HG03097 (cell line): Measurements from ENCODE around the gene CYP27B1.
"Not testable (repeated sequence)": the region's sequence is repeated elsewhere in the genome, so short reads cannot be mapped to it uniquely, and the experiment has no call there.

Source experiments
- ATAC-seq: cut with Tn5 transposase; IDR thresholded peaks from one replicate; pipeline ENCODE4 v1.9.1; 2021; ENCODE audit not compliant: unreplicated experiment, low FRiP score

CYP27B1 gene

GRCh38 chr12:57793920-57794319 is 27.0 kb upstream of the CYP27B1 start:
- ATAC-seq: no peak

DNA sequence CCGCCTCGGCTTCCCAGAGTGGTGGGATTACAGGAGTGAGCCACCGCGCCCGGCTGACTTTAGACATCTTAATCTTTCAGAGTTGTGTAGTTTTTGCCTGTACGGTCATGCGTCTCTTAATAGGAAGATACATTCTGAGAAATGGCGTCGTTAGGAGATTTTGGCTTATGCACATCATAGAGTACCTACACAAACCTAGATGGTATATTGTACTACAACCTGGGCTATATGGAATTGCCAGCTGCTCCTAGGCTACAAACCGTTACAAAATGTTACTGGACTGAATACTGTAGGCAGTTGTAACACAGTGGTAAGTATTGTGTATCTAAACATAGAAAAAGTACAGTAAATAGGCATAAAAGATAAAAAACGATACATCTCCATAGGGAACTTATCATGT is 17.0 kb upstream of the CYP27B1 start:
- no peak for ATAC-seq

DNA sequence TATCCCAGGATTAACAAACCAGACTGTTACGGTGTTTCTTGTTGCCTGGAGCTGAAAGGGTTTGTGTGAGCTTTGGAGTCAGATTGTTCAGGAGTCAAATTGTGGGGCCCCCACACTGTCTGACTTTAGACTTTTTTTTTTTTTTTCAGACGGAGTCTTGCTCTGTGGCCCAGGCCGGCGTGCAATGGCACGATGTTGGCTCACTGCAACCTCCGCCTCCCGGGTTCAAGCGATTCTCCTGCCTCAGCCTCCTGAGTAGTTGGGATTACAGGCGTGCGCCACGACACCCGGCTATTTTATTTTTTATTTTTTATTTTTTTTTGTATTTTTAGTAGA is 16.6 kb upstream of the CYP27B1 start:
- ATAC-seq: no peak

- peak; percentile 77 for ATAC-seq
These were observed 16.0 kb upstream of the CYP27B1 start, which contains the start of gene TSFM for GRCh38 chr12:57782608-57783465. Gene TSFM, plus strand, starts transcription at chr12:57782787. Its CDS starts 15 bp downstream, at chr12:57782802.

DNA sequence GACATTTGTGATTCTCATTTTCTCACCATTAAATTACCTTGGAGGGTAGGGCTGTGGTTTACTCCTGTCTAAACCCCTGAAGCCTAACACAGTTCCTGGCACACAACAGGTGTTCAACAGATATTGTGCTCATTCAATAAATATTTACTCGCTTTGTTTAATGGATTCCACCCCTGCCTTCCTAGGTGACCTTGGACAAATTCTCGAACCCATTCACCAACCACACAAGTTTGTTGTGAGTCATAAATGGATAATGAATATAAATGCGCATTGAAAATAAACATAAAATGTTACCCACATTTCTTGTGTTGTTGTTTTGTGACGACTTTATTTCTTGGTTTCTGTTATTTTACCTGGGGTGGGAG is 15.3 kb upstream of the CYP27B1 start:
- peak; percentile 1 for ATAC-seq

DNA sequence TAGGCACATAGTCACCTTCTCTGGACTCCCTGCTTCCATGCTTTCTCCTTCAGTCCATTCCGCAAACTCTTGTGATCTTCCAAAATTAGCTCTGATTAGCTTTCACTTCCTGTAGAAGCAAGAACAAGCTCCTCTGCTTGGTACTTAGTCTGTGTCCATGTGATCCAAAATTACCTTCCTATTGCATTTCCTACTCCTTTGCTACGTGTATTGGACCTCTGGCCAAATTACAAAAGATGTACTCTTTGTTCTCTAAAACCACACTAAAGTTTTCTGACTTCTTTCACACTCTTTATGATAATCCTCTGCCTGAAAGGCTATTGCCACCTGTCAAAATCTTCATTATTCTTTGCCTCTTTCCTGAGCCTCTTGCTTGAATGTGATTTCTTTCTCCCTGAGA is 14.9 kb upstream of the CYP27B1 start:
- no peak for ATAC-seq

- no peak for ATAC-seq
These were observed 14.4 kb upstream of the CYP27B1 start for GRCh38 chr12:57781244-57781643.

DNA sequence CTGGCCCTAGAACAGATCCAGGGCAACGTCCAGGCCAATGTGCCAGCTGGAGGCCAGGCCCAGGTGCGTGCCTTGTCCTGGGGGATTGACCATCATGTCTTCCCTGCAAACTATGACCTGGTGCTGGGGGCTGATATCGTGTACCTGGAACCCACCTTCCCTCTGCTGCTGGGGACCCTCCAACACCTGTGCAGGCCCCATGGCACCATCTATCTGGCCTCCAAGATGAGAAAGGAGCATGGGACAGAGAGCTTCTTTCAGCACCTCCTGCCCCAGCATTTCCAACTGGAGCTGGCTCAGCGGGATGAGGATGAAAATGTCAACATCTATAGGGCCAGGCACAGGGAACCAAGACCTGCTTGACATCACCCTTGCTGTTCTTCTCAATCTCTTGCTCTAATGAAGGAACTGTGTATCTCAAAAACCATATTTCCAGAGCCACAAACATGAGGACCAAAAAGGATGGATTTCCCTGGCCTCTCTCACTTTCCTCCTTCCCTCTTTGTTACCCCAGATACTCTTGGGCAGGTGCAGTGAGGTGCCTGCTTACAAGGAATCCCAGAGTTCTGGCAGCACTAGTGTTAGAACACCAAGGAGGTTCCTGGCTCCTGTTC is 13.5 kb upstream of the CYP27B1 start:
- no peak for ATAC-seq

DNA sequence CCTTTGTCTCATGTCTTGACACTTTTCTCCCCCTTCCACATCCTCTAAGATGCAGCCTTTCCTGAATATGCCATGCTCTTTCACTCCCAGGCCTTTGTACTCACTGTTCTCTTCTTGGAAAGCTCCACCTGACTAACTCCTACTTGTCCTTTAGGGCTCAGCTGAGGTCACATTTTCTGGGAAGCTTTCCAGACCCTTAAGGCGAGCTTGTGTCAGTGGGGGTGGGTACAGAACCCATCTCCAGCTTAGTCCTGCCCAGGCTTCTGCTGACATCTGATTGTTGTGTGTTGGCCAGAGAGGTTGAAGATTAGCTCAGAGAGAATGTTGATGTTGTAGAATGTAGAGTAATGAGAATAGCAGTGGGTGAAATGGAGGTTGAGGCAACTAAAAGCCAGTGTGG is 12.9 kb upstream of the CYP27B1 start:
- ATAC-seq: no peak

GRCh38 chr12:57777911-57778310 is 11.0 kb upstream of the CYP27B1 start:
- ATAC-seq: no peak

- ATAC-seq: no peak
These were observed 10.5 kb upstream of the CYP27B1 start for GRCh38 chr12:57777367-57777766.

DNA sequence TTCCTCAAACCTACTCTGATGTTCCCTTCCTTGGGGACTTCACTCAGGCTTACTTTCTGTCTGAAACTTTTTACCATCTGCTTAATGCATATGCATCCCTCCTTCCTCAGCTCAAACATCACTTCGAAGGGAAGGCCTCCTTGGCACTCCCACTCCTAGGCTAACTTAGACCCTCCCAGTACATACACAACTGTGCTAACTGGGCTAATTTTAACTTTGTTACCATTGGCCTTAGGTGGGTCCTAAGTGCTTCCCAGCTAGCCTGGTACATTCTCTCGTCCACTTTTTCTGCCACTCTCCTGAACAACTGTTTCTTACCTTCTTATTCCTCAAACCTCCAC is 9.3 kb upstream of the CYP27B1 start:
- no peak for ATAC-seq

DNA sequence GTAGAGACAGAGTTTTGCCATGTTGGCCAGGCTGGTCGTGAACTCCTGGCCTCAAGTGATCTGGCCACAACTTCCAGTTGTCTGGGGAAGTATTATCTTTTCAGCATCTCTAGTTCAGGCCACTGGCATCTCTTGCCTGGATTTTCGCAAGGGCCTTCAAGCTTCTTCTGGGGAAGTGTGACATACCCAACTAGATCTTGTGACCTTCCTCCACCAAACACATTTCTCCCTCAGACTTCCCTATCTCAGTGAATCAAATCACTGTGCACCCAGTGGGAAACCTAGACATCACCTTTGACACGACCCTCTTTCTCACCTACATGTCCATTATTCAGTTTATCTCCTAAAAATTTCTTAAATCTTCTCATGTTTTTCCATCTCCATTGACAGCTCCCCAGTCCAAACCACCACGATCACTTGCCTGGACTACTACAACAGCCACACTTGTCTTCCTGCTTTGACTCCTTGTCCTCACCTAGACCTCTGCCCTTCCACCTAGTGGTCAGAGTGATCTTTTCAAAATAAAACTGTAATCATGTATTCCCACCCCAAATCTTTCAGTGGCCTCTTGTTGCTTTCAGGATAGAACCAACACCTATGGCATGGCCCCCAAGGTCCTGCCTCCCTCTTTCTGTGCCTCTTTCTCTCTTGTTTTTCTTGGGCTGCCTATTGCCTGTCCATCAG is 8.8 kb upstream of the CYP27B1 start:
- ATAC-seq: no peak

GRCh38 chr12:57775044-57775443 is 8.2 kb upstream of the CYP27B1 start:
- no peak for ATAC-seq

- not testable (repeated sequence) for ATAC-seq
These were observed 7.8 kb upstream of the CYP27B1 start for GRCh38 chr12:57774634-57775033.

DNA sequence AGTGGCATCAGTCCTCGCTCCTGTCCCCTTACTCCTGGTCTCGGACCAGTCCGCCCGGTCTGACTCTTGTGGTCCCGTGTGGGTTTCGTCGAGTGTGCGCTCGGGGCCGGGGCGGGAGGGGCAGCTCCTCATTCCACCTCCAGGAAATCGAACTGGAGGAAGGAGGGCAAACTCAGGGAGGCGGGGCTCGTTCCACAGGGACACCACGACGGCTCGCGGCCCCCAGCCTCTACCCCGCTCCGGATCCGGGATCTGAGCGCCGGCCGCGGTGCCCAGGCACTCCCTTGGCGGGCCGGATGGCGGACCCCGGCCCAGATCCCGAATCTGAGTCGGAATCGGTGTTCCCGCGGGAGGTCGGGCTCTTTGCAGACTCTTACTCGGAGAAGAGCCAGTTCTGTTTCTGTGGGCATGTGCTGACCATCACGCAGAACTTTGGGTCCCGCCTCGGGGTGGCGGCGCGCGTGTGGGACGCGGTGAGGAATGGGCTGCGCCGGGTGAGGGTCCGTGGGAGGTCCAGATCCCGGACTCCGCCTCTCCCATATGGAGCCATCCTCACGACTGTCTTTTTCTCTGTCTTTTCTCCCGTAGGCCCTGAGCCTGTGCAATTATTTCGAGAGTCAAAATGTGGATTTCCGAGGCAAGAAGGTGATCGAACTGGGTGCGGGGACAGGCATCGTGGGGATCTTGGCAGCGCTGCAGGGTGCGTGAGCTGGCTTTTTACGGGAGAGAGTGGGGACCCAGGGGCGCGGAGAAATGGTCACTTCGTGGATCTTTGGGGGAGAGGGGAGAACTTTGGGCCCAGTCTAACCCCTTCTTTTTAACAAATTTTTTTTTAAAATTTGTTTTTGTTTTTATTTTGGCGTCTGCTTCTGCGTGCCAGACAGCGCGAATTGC is 5.8 kb upstream of the CYP27B1 start, which contains the start of gene EEF1AKMT3:
Gene EEF1AKMT3, plus strand, starts transcription at position 186 of the 894 bp plus-strand sequence. Its CDS starts 111 bp downstream, at position 297.
- ATAC-seq: peak; percentile 10

- peak; percentile 74 for ATAC-seq
These were observed 5.1 kb upstream of the CYP27B1 start, which contains the start of gene METTL1 for GRCh38 chr12:57771873-57772428. Gene METTL1, minus strand, starts transcription at chr12:57772105. Its CDS starts 22 bp downstream, at chr12:57772083.

GRCh38 chr12:57771236-57771872 is 4.5 kb upstream of the CYP27B1 start:
- ATAC-seq: peak; percentile 48

- no peak for ATAC-seq
These were observed 3.9 kb upstream of the CYP27B1 start for GRCh38 chr12:57770734-57771133.

GRCh38 chr12:57769594-57769993 is 2.7 kb upstream of the CYP27B1 start:
- no peak for ATAC-seq
